ENCODE results near the gene PSME2. TPM values are rescaled to one million over a fixed set of nuclear protein-coding genes. Genes with fewer than 3 reads are reported as not detected.

PSME2 gene
- total and polyA plus RNA-seq, 2 experiments from 2014 or later = 54.0 to 259 TPM

DNA sequence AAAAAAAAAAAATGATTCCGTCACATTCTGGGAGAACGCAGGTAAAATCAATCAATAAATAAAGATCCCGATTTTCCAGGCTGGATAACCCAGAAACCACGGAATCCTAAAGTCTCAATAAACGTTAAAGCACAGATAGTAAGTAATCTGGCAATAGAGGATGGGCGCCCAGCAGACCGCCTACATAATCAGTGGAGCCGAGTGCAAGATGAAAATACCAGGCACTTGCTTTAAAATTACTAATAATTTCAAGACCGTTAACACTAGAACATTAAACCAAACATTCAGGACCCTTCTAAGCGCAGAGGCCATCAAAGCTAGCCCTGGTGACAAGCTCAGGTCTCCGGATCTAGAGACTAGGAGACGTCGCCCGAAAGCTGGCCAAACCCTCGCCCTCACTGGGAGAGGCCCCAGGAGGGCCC, 33.0 kb downstream of the PSME2 start:
- Histone ChIP-seq H3K4me2 (peak overlapping the region; percentile 96), H3K79me2 (replicated peaks; ENCODE audit: insufficient read depth) (peaks cover 11% of the 10 kb centered on the region), H3K9me2 (ENCODE audit: insufficient read depth) (no peaks in the 10 kb centered on the region), H3K4me1 (ENCODE audit: insufficient read depth) (peaks cover 6% of the 10 kb centered on the region), H3K4me3 (peak overlapping the region; percentile 77), H3K36me3 (ENCODE audit: insufficient read depth) (peaks cover 4% of the 10 kb centered on the region; the same call in 1 of the 2 replicates), H4K20me1 (replicated peaks; ENCODE audit: insufficient read depth) (no peaks in the 10 kb centered on the region; the same call in none of the 2 replicates), H3F3A (replicated peaks; ENCODE audit: low read depth) (peaks cover 6% of the 10 kb centered on the region; the same call in 1 of the 2 replicates), H3K27ac (ENCODE audit: low read depth) (peak overlapping the region; percentile 94; the same call in 1 of the 2 replicates), H3K27me3 (ENCODE audit: insufficient read depth) (no peaks in the 10 kb centered on the region), H2AFZ (peak overlapping the region; percentile 95)
- peaks cover 23% of the 10 kb centered on the region for H3K27me3 Mint-ChIP-seq (ENCODE audit: insufficient read depth, low read depth, poor library complexity)
- no peak for TF ChIP-seq ZNF331 (CRISPR knock-in tag; IDR thresholded peaks at IDR 0.05; ENCODE audit: low read depth)
- no peak for TF ChIP-seq STAT1 (IDR thresholded peaks at IDR 0.05; ENCODE audit: unreplicated experiment)
- no peak for TF ChIP-seq ZNF114 (CRISPR knock-in tag; IDR thresholded peaks at IDR 0.05)
- peaks cover 3% of the 10 kb centered on the region; the same call in 1 of the 3 replicates for H3K9me3 Mint-ChIP-seq
- peak overlapping the region; percentile 93 for H3K4me3 Mint-ChIP-seq
- DNase-seq (ENCODE audit: low spot score) = no peak
- no peak for ATAC-seq
- peaks cover 16% of the 10 kb centered on the region for H3K4me1 Mint-ChIP-seq
- peaks cover 14% of the 10 kb centered on the region for H3K36me3 Mint-ChIP-seq (ENCODE audit: low read depth)
- H3K27ac Mint-ChIP-seq = peak overlapping the region; percentile 99

DNA sequence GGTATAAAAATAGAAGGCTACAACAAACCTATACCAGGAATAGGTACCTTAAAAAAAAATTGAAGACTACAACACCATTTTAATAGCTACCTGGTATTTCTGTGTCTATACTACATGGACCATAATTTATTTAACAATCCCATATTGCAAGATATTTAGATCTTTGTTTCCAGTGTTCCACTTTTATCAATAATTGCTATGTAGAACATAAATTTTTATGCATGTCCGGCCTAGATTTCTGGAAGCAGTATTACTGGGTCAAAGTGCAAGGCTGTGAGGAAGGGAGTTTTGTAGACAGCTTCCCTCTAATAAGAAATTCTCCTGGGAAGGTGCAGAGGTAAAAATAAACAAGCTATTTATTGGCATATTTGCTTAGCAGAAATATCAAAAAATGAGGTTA, 35.9 kb downstream of the PSME2 start:
- Mint-ChIP-seq H3K36me3 (ENCODE audit: low read depth) (peaks cover 3% of the 10 kb centered on the region; the same call in 1 of the 3 replicates), H3K27me3 (ENCODE audit: insufficient read depth, low read depth, poor library complexity) (peaks cover 21% of the 10 kb centered on the region), H3K4me3 (no peak overlapping the region), H3K27ac (no peak overlapping the region), H3K9me3 (peaks cover 3% of the 10 kb centered on the region; the same call in 1 of the 3 replicates), H3K4me1 (peaks cover 7% of the 10 kb centered on the region)
- no peaks in the 10 kb centered on the region; the same call in 1 of the 2 replicates for H4K20me1 ChIP-seq (replicated peaks; ENCODE audit: insufficient read depth)
- no peak overlapping the region for H3K4me2 ChIP-seq
- H3K27ac ChIP-seq (ENCODE audit: low read depth) = no peak overlapping the region
- no peaks in the 10 kb centered on the region for H3K27me3 ChIP-seq (ENCODE audit: insufficient read depth)
- no peak overlapping the region for H2AFZ ChIP-seq
- peaks cover 6% of the 10 kb centered on the region; the same call in 1 of the 2 replicates for H3F3A ChIP-seq (replicated peaks; ENCODE audit: low read depth)
- H3K36me3 ChIP-seq (ENCODE audit: insufficient read depth) = no peaks in the 10 kb centered on the region
- no peaks in the 10 kb centered on the region for H3K4me1 ChIP-seq (ENCODE audit: insufficient read depth)
- ATAC-seq (no peak), DNase-seq (ENCODE audit: low spot score) (no peak)
- H3K9me2 ChIP-seq (ENCODE audit: insufficient read depth) = no peaks in the 10 kb centered on the region
- no peak overlapping the region for H3K4me3 ChIP-seq
- no peaks in the 10 kb centered on the region for H3K79me2 ChIP-seq (replicated peaks; ENCODE audit: insufficient read depth)
- TF ChIP-seq, protein P1, sequence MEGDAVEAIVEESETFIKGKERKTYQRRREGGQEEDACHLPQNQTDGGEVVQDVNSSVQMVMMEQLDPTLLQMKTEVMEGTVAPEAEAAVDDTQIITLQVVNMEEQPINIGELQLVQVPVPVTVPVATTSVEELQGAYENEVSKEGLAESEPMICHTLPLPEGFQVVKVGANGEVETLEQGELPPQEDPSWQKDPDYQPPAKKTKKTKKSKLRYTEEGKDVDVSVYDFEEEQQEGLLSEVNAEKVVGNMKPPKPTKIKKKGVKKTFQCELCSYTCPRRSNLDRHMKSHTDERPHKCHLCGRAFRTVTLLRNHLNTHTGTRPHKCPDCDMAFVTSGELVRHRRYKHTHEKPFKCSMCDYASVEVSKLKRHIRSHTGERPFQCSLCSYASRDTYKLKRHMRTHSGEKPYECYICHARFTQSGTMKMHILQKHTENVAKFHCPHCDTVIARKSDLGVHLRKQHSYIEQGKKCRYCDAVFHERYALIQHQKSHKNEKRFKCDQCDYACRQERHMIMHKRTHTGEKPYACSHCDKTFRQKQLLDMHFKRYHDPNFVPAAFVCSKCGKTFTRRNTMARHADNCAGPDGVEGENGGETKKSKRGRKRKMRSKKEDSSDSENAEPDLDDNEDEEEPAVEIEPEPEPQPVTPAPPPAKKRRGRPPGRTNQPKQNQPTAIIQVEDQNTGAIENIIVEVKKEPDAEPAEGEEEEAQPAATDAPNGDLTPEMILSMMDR (conservative IDR thresholded peaks at IDR 0.05; ENCODE audit: low read depth in 2 of 2) = no peak
- TF ChIP-seq, protein P2, sequence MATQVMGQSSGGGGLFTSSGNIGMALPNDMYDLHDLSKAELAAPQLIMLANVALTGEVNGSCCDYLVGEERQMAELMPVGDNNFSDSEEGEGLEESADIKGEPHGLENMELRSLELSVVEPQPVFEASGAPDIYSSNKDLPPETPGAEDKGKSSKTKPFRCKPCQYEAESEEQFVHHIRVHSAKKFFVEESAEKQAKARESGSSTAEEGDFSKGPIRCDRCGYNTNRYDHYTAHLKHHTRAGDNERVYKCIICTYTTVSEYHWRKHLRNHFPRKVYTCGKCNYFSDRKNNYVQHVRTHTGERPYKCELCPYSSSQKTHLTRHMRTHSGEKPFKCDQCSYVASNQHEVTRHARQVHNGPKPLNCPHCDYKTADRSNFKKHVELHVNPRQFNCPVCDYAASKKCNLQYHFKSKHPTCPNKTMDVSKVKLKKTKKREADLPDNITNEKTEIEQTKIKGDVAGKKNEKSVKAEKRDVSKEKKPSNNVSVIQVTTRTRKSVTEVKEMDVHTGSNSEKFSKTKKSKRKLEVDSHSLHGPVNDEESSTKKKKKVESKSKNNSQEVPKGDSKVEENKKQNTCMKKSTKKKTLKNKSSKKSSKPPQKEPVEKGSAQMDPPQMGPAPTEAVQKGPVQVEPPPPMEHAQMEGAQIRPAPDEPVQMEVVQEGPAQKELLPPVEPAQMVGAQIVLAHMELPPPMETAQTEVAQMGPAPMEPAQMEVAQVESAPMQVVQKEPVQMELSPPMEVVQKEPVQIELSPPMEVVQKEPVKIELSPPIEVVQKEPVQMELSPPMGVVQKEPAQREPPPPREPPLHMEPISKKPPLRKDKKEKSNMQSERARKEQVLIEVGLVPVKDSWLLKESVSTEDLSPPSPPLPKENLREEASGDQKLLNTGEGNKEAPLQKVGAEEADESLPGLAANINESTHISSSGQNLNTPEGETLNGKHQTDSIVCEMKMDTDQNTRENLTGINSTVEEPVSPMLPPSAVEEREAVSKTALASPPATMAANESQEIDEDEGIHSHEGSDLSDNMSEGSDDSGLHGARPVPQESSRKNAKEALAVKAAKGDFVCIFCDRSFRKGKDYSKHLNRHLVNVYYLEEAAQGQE (IDR thresholded peaks at IDR 0.05; ENCODE audit: unreplicated experiment) = no peak
- TF ChIP-seq ZNF331 (CRISPR knock-in tag; IDR thresholded peaks at IDR 0.05; ENCODE audit: low read depth) (no peak), NANOG (IDR thresholded peaks at IDR 0.05; ENCODE audit: borderline replicate concordance) (no peak), JUNB (IDR thresholded peaks at IDR 0.05; ENCODE audit: unreplicated experiment) (no peak), ZNF114 (CRISPR knock-in tag; IDR thresholded peaks at IDR 0.05) (no peak), EZH2 (IDR thresholded peaks at IDR 0.05; ENCODE audit: low read depth, unreplicated experiment) (no peak)
- TF ChIP-seq, protein P3, sequence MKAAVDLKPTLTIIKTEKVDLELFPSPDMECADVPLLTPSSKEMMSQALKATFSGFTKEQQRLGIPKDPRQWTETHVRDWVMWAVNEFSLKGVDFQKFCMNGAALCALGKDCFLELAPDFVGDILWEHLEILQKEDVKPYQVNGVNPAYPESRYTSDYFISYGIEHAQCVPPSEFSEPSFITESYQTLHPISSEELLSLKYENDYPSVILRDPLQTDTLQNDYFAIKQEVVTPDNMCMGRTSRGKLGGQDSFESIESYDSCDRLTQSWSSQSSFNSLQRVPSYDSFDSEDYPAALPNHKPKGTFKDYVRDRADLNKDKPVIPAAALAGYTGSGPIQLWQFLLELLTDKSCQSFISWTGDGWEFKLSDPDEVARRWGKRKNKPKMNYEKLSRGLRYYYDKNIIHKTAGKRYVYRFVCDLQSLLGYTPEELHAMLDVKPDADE (IDR thresholded peaks at IDR 0.05) = no peak
